GM12878 (cell line): ENCODE data around the gene BCS1L. TPM values are rescaled to one million over a fixed set of nuclear protein-coding genes. Genes with fewer than 3 reads are reported as not detected.

Experiments
- ATAC-seq: fragments of 200-7000 bp; cut with Tn5 transposase; 3 replicates; pipeline ENCODE4 v1.9.1; 2020; ENCODE audit warnings: mild to moderate bottlenecking, moderate library complexity
- BruUV-seq: library from RNA; stranded (reverse); fragments of 400-500 nt; replicated peaks from 2 replicates; lab custom pipeline; 2021; lab: Mats Ljungman, UMichigan
- CTCF ChIA-PET: fragments of 300-600 bp; sonication (Branson Sonifier 250); formaldehyde crosslinking; extraction: SDS; loops from one replicate; lab custom pipeline; 2021; ENCODE audit warnings: inconsistent platforms; lab: Yijun Ruan, JAX
- POLR2A ChIA-PET: fragments of 350-600 bp; formaldehyde crosslinking; extraction: SDS; loops from one replicate; lab custom pipeline; 2021; ENCODE audit warnings: inconsistent platforms; lab: Charles Lee
- RAD21 ChIA-PET: fragments of 300-600 bp; sonication (Branson Sonifier 250); formaldehyde crosslinking; loops from one replicate; lab custom pipeline; 2023; ENCODE audit warnings: antibody characterized with exemption; ENCODE audit not compliant: unreplicated experiment; lab: Charles Lee
- SMC1A ChIA-PET: fragments of 300-600 bp; sonication (Branson Sonifier 250); formaldehyde crosslinking; loops from one replicate; lab custom pipeline; 2023; ENCODE audit not compliant: unreplicated experiment, uncharacterized antibody; lab: Charles Lee
- DNase-seq: peaks from one replicate; pipeline ENCODE4 v3.0.0-alpha.2; 2011; ENCODE audit warnings: low read depth, low spot score
- FAIRE-seq: peaks from 3 replicates; lab custom pipeline; 2011; peaks lifted over from hg19 to GRCh38; lab: Jason Lieb, UNC
- H2AFZ ChIP-seq: 2 replicates; pipeline ENCODE4 v1.6.0; 2011; ENCODE audit warnings: low read depth, low read length, control low read depth; ENCODE audit not compliant: control insufficient read depth
- H3K27ac ChIP-seq: 2 replicates; pipeline ENCODE4 v1.5.1; 2011; ENCODE audit warnings: control low read depth; ENCODE audit not compliant: control insufficient read depth, insufficient read depth
- H3K27me3 ChIP-seq, 2 experiments: replicated peaks in 1 of 2; 2 replicates each; pipeline versions ENCODE4 v1.6.0 to v1.6.1; 2011; ENCODE audit warnings: low read length in 1 of 2; ENCODE audit not compliant: control insufficient read depth in 2 of 2, insufficient read depth in 2 of 2
- H3K36me3 ChIP-seq, 2 experiments: 2 replicates each; pipeline ENCODE4 v1.5.1; 2011; ENCODE audit warnings: low read length in 1 of 2; ENCODE audit not compliant: control insufficient read depth in 2 of 2, insufficient read depth in 2 of 2
- H3K4me1 ChIP-seq: 2 replicates; pipeline ENCODE4 v1.6.1; 2011; ENCODE audit warnings: mild to moderate bottlenecking, low read length, moderate library complexity, mixed read lengths; ENCODE audit not compliant: control insufficient read depth, insufficient read depth
- H3K4me2 ChIP-seq: 2 replicates; pipeline ENCODE4 v1.6.0; 2011; ENCODE audit warnings: control low read depth; ENCODE audit not compliant: control insufficient read depth, insufficient read depth
- H3K4me3 ChIP-seq: fragments of 200-600 bp; sonication (generic); 2 replicates; pipeline ENCODE4 v1.5.1; 2016
- H3K79me2 ChIP-seq: 2 replicates; pipeline ENCODE4 v1.6.0; 2011; ENCODE audit warnings: low read length; ENCODE audit not compliant: control insufficient read depth, insufficient read depth
- H3K9ac ChIP-seq: 2 replicates; pipeline ENCODE4 v1.8.0; 2011; ENCODE audit warnings: low read length, control low read depth, mixed read lengths; ENCODE audit not compliant: control insufficient read depth, insufficient read depth
- H3K9me3 ChIP-seq: replicated peaks from 3 replicates; pipeline ENCODE4 v1.5.1; 2011; ENCODE audit warnings: mild to moderate bottlenecking, low read length; ENCODE audit not compliant: control insufficient read depth, insufficient read depth
- H4K20me1 ChIP-seq: 2 replicates; pipeline ENCODE4 v1.6.0; 2011; ENCODE audit not compliant: control insufficient read depth, insufficient read depth
- BCL11A ChIP-seq: IDR thresholded peaks from 2 replicates; pipeline ENCODE4 v1.6.1; 2011; ENCODE audit warnings: low read depth, low read length
- BHLHE40 ChIP-seq, 2 experiments: fragments of 450-650 bp in 1 of 2; IDR thresholded peaks; 2 replicates each; pipeline ENCODE4 v1.6.1; 2011 to 2017; ENCODE audit warnings: low read depth in 2 of 2, borderline replicate concordance in 1 of 2, improper control_type of control experiment in 1 of 2, low read length in 1 of 2, mild to moderate bottlenecking in 1 of 2
- CHD1 ChIP-seq: IDR thresholded peaks from 2 replicates; pipeline ENCODE4 v1.6.1; 2012; ENCODE audit warnings: low read depth, low read length, improper control_type of control experiment
- IKZF1 ChIP-seq: fragments of 450-650 bp; conservative IDR thresholded peaks from 2 replicates; pipeline ENCODE4 v1.6.1; 2017; ENCODE audit warnings: antibody characterized with exemption, mild to moderate bottlenecking
- MTA2 ChIP-seq: fragments of 450-650 bp; IDR thresholded peaks from 2 replicates; pipeline ENCODE4 v1.6.1; 2016; ENCODE audit warnings: low read depth, mild to moderate bottlenecking, moderate library complexity
- NFXL1 ChIP-seq: fragments of 450-650 bp; IDR thresholded peaks from 2 replicates; pipeline ENCODE4 v1.6.1; 2017; ENCODE audit warnings: antibody characterized with exemption, mild to moderate bottlenecking, borderline replicate concordance
- POLR2AphosphoS5 ChIP-seq: IDR thresholded peaks from 2 replicates; pipeline ENCODE4 v1.6.1; 2011; ENCODE audit warnings: mild to moderate bottlenecking, low read length, inconsistent platforms
- POU2F2 ChIP-seq: IDR thresholded peaks from 3 replicates; pipeline ENCODE4 v1.6.1; 2011; ENCODE audit warnings: low read depth, mild to moderate bottlenecking, low read length, borderline replicate concordance
- RAD21 ChIP-seq: IDR thresholded peaks from 2 replicates; pipeline ENCODE4 v1.6.1; 2011; ENCODE audit warnings: mild to moderate bottlenecking, low read depth, low read length, moderate library complexity; ENCODE audit not compliant: insufficient read depth
- SIN3A ChIP-seq: IDR thresholded peaks from 2 replicates; pipeline ENCODE4 v1.6.1; 2012; ENCODE audit warnings: low read depth, low read length, improper control_type of control experiment
- WGBS: methylation state at CpG from one replicate; pipeline ENCODE4 v1.1.6; 2016; ENCODE audit warnings: low lambda C conversion rate; ENCODE audit not compliant: insufficient replicate concordance, insufficient coverage; ENCODE audit errors: missing lambda C conversion rate; 5-methylcytosine and 5-hydroxymethylcytosine counted together
- in situ Hi-C: fragments of 300-500 bp; cut with MboI; formaldehyde crosslinking; loops from 9 replicates; pipeline ENCODE4 v1.14.3; 2018; ENCODE audit warnings: mixed read lengths
- intact Hi-C: fragments of 100-400 bp; cut with micrococcal nuclease; formaldehyde crosslinking; loops from one replicate; pipeline ENCODE4 v1.14.2; 2022; ENCODE audit not compliant: unreplicated experiment
- polyA plus RNA-seq, 11 experiments: library from polyadenylated mRNA; depleted of rRNA in 4 of 11; unstranded in 6 of 11; stranded (reverse) in 5 of 11; fragments of >200 nt; fragmentation: Nextera tagmentation in 4 of 11; fragmentation: Illumina TruSeq in 1 of 11; extraction: Ambion mirVana in 4 of 11; extraction: Trizol in 1 of 11; gene quantifications; 1 replicate in 1 of 11; 2 replicates in 10 of 11; pipeline versions ENCODE4 v1.2.1 to v1.2.3, GENCODE V29; 2011 to 2016; ENCODE audit warnings: inconsistent platforms in 2 of 11, missing spikeins in 2 of 11, low read depth in 1 of 11
- total RNA-seq, 4 experiments: library from RNA; depleted of rRNA in 3 of 4; stranded (reverse); fragments of >200 nt in 3 of 4; fragmentation: Illumina TruSeq in 1 of 4; extraction: Trizol in 1 of 4; gene quantifications; 2 replicates each; pipeline versions ENCODE4 v1.2.1 to v1.2.3, GENCODE V29; 2013 to 2021
- TF ChIP-seq, protein P1 (sequence below): fragments of 450-650 bp; formaldehyde crosslinking; IDR thresholded peaks from 2 replicates; pipeline ENCODE4 v1.4.0; 2022; ENCODE audit warnings: mild to moderate bottlenecking, moderate library complexity
- TF ChIP-seq, protein P2 (sequence below): fragments of 450-650 bp; IDR thresholded peaks from 2 replicates; pipeline ENCODE4 v1.6.1; 2017; ENCODE audit warnings: mild to moderate bottlenecking, moderate library complexity
- TF ChIP-seq, protein P3 (sequence below): fragments of 450-650 bp; formaldehyde crosslinking; IDR thresholded peaks from 2 replicates; pipeline ENCODE4 v1.4.0; 2020; ENCODE audit warnings: mild to moderate bottlenecking, moderate library complexity

The BCS1L gene
- total and polyA plus RNA-seq, 10 of the 15 experiments (the other 5 are each of a cell fraction or from before 2014, with no cell fraction given) = 40.4 to 114 (median 65.2) TPM

GRCh38 chr2:218680061-218680460 is 20.6 kb downstream of the BCS1L start:
- POLR2A ChIA-PET = no interaction called here

More at GRCh38 chr2:218680061-218680460, 20.6 kb downstream of the BCS1L start:
- H3K4me2 ChIP-seq = no peak overlapping the region
- H2AFZ ChIP-seq = no peak overlapping the region
- no peaks in the 10 kb centered on the region for H4K20me1 ChIP-seq
- SMC1A ChIA-PET = no interaction called here
- no peak for FAIRE-seq
- no peak for DNase-seq
- no peaks in the 10 kb centered on the region for H3K4me1 ChIP-seq
- no peak for ATAC-seq
- H3K27ac ChIP-seq = no peak overlapping the region
- no peak overlapping the region for H3K4me3 ChIP-seq
- RAD21 ChIA-PET = no interaction called here
- no peak for TF ChIP-seq POLR2AphosphoS5
- TF ChIP-seq IKZF1 = no peak
- TF ChIP-seq BCL11A = no peak
- no peak for TF ChIP-seq RAD21
- TF ChIP-seq NFXL1 = no peak
- no peak for TF ChIP-seq MTA2
- no peak for TF ChIP-seq CHD1
- TF ChIP-seq BHLHE40 (IDR thresholded peaks at IDR 0.05; ENCODE audit: borderline replicate concordance in 1 of 2, low read depth in 2 of 2, low read length in 1 of 2) = no peak
- TF ChIP-seq, protein P1, sequence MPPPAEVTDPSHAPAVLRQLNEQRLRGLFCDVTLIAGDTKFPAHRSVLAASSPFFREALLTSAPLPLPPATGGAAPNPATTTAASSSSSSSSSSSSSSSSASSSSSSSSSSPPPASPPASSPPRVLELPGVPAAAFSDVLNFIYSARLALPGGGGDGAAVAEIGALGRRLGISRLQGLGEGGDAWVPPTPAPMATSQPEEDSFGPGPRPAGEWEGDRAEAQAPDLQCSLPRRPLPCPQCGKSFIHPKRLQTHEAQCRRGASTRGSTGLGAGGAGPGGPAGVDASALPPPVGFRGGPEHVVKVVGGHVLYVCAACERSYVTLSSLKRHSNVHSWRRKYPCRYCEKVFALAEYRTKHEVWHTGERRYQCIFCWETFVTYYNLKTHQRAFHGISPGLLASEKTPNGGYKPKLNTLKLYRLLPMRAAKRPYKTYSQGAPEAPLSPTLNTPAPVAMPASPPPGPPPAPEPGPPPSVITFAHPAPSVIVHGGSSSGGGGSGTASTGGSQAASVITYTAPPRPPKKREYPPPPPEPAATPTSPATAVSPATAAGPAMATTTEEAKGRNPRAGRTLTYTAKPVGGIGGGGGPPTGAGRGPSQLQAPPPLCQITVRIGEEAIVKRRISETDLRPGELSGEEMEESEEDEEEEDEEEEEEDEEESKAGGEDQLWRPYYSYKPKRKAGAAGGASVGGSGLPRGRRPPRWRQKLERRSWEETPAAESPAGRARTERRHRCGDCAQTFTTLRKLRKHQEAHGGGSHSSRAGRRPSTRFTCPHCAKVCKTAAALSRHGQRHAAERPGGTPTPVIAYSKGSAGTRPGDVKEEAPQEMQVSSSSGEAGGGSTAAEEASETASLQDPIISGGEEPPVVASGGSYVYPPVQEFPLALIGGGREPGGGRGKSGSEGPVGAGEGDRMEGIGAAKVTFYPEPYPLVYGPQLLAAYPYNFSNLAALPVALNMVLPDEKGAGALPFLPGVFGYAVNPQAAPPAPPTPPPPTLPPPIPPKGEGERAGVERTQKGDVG (CRISPR knock-in tag) = no peak
- TF ChIP-seq POU2F2 = no peak
- no peak for TF ChIP-seq SIN3A
- TF ChIP-seq, protein P2, sequence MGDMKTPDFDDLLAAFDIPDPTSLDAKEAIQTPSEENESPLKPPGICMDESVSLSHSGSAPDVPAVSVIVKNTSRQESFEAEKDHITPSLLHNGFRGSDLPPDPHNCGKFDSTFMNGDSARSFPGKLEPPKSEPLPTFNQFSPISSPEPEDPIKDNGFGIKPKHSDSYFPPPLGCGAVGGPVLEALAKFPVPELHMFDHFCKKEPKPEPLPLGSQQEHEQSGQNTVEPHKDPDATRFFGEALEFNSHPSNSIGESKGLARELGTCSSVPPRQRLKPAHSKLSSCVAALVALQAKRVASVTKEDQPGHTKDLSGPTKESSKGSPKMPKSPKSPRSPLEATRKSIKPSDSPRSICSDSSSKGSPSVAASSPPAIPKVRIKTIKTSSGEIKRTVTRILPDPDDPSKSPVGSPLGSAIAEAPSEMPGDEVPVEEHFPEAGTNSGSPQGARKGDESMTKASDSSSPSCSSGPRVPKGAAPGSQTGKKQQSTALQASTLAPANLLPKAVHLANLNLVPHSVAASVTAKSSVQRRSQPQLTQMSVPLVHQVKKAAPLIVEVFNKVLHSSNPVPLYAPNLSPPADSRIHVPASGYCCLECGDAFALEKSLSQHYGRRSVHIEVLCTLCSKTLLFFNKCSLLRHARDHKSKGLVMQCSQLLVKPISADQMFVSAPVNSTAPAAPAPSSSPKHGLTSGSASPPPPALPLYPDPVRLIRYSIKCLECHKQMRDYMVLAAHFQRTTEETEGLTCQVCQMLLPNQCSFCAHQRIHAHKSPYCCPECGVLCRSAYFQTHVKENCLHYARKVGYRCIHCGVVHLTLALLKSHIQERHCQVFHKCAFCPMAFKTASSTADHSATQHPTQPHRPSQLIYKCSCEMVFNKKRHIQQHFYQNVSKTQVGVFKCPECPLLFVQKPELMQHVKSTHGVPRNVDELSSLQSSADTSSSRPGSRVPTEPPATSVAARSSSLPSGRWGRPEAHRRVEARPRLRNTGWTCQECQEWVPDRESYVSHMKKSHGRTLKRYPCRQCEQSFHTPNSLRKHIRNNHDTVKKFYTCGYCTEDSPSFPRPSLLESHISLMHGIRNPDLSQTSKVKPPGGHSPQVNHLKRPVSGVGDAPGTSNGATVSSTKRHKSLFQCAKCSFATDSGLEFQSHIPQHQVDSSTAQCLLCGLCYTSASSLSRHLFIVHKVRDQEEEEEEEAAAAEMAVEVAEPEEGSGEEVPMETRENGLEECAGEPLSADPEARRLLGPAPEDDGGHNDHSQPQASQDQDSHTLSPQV = no peak
- TF ChIP-seq, protein P3, sequence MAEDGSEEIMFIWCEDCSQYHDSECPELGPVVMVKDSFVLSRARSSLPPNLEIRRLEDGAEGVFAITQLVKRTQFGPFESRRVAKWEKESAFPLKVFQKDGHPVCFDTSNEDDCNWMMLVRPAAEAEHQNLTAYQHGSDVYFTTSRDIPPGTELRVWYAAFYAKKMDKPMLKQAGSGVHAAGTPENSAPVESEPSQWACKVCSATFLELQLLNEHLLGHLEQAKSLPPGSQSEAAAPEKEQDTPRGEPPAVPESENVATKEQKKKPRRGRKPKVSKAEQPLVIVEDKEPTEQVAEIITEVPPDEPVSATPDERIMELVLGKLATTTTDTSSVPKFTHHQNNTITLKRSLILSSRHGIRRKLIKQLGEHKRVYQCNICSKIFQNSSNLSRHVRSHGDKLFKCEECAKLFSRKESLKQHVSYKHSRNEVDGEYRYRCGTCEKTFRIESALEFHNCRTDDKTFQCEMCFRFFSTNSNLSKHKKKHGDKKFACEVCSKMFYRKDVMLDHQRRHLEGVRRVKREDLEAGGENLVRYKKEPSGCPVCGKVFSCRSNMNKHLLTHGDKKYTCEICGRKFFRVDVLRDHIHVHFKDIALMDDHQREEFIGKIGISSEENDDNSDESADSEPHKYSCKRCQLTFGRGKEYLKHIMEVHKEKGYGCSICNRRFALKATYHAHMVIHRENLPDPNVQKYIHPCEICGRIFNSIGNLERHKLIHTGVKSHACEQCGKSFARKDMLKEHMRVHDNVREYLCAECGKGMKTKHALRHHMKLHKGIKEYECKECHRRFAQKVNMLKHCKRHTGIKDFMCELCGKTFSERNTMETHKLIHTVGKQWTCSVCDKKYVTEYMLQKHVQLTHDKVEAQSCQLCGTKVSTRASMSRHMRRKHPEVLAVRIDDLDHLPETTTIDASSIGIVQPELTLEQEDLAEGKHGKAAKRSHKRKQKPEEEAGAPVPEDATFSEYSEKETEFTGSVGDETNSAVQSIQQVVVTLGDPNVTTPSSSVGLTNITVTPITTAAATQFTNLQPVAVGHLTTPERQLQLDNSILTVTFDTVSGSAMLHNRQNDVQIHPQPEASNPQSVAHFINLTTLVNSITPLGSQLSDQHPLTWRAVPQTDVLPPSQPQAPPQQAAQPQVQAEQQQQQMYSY (CRISPR knock-in tag) = no peak
- H3K27me3 ChIP-seq = no peaks in the 10 kb centered on the region
- intact Hi-C loops (no loop called here), in situ Hi-C loops (no loop called here)
- 48% methylated on average over 3 of the region's 3 CpGs for WGBS
- no peaks in the 10 kb centered on the region for H3K79me2 ChIP-seq
- CTCF ChIA-PET = no interaction called here
- no TSS peak for BruUV-seq
- no peak overlapping the region for H3K9ac ChIP-seq
- H3K36me3 ChIP-seq = no peaks in the 10 kb centered on the region
- H3K9me3 ChIP-seq = no peaks in the 10 kb centered on the region
